ENCODE measurements around the gene CMTR2.

The CMTR2 gene

GRCh38 chr16:71264299-71264698 is 24.9 kb downstream of the CMTR2 start:
- no peak for DNase-seq

GRCh38 chr16:71263582-71263981 is 25.6 kb downstream of the CMTR2 start:
- DNase-seq: no peak

GRCh38 chr16:71262391-71262790 is 26.8 kb downstream of the CMTR2 start:
- DNase-seq: no peak

GRCh38 chr16:71260995-71261394 is 28.2 kb downstream of the CMTR2 start:
- no peak for DNase-seq

GRCh38 chr16:71259086-71259485 is 30.1 kb downstream of the CMTR2 start:
- DNase-seq: no peak

- no peak for DNase-seq
Observed at GRCh38 chr16:71258372-71258771, 30.8 kb downstream of the CMTR2 start.

GRCh38 chr16:71257768-71258167 is 31.4 kb downstream of the CMTR2 start:
- DNase-seq: no peak

GRCh38 chr16:71255721-71256120 is 33.5 kb downstream of the CMTR2 start:
- DNase-seq: no peak

- DNase-seq: no peak
Observed at GRCh38 chr16:71254832-71255525, 34.2 kb downstream of the CMTR2 start.

GRCh38 chr16:71250461-71251235 is 38.6 kb downstream of the CMTR2 start:
- DNase-seq: no peak

- no peak for DNase-seq
Observed at GRCh38 chr16:71249399-71249798, 39.8 kb downstream of the CMTR2 start.

GRCh38 chr16:71247478-71247877 is 41.7 kb downstream of the CMTR2 start:
- no peak for DNase-seq

- no peak for DNase-seq
Observed at GRCh38 chr16:71246309-71246708, 42.9 kb downstream of the CMTR2 start.

GRCh38 chr16:71244521-71244920 is 44.7 kb downstream of the CMTR2 start:
- DNase-seq: no peak

- DNase-seq: no peak
Observed at GRCh38 chr16:71242601-71243000, 46.6 kb downstream of the CMTR2 start.

GRCh38 chr16:71242036-71242435 is 47.2 kb downstream of the CMTR2 start:
- DNase-seq: no peak

All from activated CD4-positive, CD25-positive, alpha-beta regulatory T cell treated with anti-CD3 and anti-CD28 coated beads, Interleukin-2, amount 50 U/mL, for 72 hours (primary cell).